ENCODE results near the gene HAP1.

The HAP1 gene

DNA sequence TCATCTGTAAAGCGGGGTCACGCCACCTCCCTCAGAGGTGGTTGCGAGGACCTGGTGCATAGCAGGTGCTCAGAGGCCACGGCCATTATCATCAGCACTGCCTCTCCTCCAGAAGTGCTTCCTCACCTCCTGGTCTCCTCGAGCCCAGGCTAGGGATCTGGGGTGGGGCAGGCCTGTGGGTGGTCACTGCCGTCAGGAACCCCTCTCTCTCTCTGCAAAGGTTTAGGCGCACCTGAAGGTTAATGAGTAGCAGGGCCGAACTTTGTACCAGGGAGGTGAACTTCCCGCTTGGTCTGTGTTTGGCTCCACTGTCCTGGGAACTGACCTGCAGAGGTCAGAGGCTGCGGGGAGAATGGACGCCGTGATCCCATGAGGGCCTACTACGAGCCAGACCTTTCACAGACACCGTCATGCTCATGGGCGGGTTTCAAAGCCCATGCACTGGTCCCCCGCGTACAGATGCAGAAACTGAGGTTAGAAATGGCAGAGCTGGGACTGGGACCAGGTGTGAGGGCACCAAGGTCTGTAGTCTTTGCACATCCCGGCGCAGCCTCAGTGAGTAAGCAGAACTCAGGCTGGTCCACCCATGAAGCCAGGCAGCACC lies 38.2 kb upstream of the HAP1 start:
- Histone ChIP-seq H3K9ac (ENCODE audit: low read length) (no peak overlapping the region), H3K36me3 (ENCODE audit: insufficient read depth, low read length) (peaks cover 4% of the 10 kb centered on the region; the same call in 1 of the 2 replicates), H3K4me3 (ENCODE audit: low read depth, low read length, poor library complexity, severe bottlenecking) (no peak overlapping the region)

DNA sequence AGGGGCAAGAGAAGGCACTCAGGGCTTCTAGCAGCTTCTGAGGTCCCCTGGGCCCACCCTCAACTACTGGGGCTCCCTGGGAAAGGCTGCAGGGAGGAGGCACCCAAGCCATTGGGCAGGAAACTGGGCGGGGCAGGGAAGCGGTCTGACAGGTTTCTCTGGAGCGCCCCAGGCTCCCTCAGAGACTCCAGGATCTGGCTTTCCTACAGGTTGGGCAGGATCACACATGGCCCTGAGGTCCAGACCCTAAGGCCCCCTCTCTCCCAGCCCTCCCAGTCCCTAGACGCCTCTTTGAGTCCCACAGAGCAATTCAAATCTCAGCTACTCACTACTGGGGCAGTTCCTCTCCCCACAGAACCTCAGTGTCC lies 37.8 kb upstream of the HAP1 start:
- TF ChIP-seq EZH2 (IDR thresholded peaks at IDR 0.05; ENCODE audit: borderline replicate concordance, low read length): no peak
- TF ChIP-seq, protein P1, sequence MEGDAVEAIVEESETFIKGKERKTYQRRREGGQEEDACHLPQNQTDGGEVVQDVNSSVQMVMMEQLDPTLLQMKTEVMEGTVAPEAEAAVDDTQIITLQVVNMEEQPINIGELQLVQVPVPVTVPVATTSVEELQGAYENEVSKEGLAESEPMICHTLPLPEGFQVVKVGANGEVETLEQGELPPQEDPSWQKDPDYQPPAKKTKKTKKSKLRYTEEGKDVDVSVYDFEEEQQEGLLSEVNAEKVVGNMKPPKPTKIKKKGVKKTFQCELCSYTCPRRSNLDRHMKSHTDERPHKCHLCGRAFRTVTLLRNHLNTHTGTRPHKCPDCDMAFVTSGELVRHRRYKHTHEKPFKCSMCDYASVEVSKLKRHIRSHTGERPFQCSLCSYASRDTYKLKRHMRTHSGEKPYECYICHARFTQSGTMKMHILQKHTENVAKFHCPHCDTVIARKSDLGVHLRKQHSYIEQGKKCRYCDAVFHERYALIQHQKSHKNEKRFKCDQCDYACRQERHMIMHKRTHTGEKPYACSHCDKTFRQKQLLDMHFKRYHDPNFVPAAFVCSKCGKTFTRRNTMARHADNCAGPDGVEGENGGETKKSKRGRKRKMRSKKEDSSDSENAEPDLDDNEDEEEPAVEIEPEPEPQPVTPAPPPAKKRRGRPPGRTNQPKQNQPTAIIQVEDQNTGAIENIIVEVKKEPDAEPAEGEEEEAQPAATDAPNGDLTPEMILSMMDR (IDR thresholded peaks at IDR 0.05; ENCODE audit: low read length): no peak
- peak overlapping the region; percentile 67 for H3K4me2 ChIP-seq (ENCODE audit: low read length)
- H3K9ac ChIP-seq (ENCODE audit: low read length): peak overlapping the region; percentile 65; the same call in 1 of the 2 replicates
- no peaks in the 10 kb centered on the region for H3F3A ChIP-seq (ENCODE audit: insufficient read depth, low read length)
- H3K9me3 ChIP-seq (ENCODE audit: low read length): no peaks in the 10 kb centered on the region
- H3K4me1 ChIP-seq (ENCODE audit: insufficient read depth, low read length, severe bottlenecking): peaks cover 22% of the 10 kb centered on the region
- H2AFZ ChIP-seq (ENCODE audit: low read length): no peak overlapping the region
- peak overlapping the region; percentile 71 for H3K4me3 ChIP-seq (ENCODE audit: low read depth, low read length, poor library complexity, severe bottlenecking)
- H3K36me3 ChIP-seq (ENCODE audit: insufficient read depth, low read length): peaks cover 4% of the 10 kb centered on the region; the same call in 1 of the 2 replicates
- H3K27ac ChIP-seq (ENCODE audit: low read depth, low read length, poor library complexity, severe bottlenecking): no peak overlapping the region
- no peaks in the 10 kb centered on the region for H4K20me1 ChIP-seq (ENCODE audit: insufficient read depth, low read length)
- H3K79me2 ChIP-seq (ENCODE audit: insufficient read depth, low read length): no peaks in the 10 kb centered on the region
- H3K27me3 ChIP-seq (ENCODE audit: insufficient read depth, low read length): no peaks in the 10 kb centered on the region
- H3K9me2 ChIP-seq (ENCODE audit: low read depth, low read length): no peaks in the 10 kb centered on the region

More for the DNA sequence above, 38.2 kb upstream of the HAP1 start:
- no peaks in the 10 kb centered on the region for H4K20me1 ChIP-seq (ENCODE audit: insufficient read depth, low read length)
- H3K4me1 ChIP-seq (ENCODE audit: insufficient read depth, low read length, severe bottlenecking): peaks cover 22% of the 10 kb centered on the region
- H3F3A ChIP-seq (ENCODE audit: insufficient read depth, low read length): no peaks in the 10 kb centered on the region
- H3K27ac ChIP-seq (ENCODE audit: low read depth, low read length, poor library complexity, severe bottlenecking): no peak overlapping the region
- H2AFZ ChIP-seq (ENCODE audit: low read length): no peak overlapping the region
- H3K79me2 ChIP-seq (ENCODE audit: insufficient read depth, low read length): no peaks in the 10 kb centered on the region
- no peak overlapping the region for H3K4me2 ChIP-seq (ENCODE audit: low read length)
- H3K9me2 ChIP-seq (ENCODE audit: low read depth, low read length): no peaks in the 10 kb centered on the region
- H3K27me3 ChIP-seq (ENCODE audit: insufficient read depth, low read length): no peaks in the 10 kb centered on the region
- no peaks in the 10 kb centered on the region for H3K9me3 ChIP-seq (ENCODE audit: low read length)
- TF ChIP-seq, protein P1 (IDR thresholded peaks at IDR 0.05; ENCODE audit: low read length): no peak
- TF ChIP-seq EZH2 (IDR thresholded peaks at IDR 0.05; ENCODE audit: borderline replicate concordance, low read length): no peak

DNA sequence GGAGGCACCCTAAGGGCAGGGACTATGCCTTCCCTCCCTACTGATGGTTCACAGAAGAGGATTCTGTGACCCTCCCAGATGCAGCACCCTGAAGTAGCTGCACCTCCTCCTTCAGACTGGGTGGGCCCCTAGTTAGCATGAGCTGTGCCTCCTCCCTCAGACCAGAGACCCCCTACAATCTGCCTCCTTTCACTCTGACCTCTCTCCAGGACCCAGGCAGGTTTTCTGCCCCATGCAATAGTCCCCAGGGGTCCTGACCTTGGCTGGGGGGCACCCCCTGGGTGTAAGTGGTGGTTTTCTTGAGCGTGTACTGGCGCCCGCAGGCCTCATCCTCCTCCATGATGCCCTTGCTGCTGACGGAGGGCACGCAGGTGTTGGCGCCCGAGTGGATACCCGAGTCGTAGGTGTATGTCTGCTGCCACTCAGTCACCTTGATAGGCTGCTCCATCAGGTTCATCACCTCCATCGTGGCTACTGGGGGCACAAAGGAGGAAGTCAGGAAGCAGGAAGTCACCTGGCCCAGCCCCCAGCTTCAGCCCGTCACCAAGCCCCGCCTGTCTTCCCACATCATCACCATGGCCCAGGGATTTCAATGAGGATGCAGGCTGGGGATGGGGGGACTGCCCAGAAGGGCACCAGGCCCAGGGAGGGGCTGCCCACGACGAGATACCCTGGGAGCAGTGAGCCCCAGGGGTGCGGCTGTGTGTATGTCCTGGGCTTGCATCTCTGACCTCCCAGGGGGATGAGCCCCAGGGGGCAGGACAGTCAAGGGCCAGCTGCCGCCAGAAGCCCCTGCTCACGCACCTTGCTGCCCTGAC lies 37.2 kb upstream of the HAP1 start:
- peaks cover 9% of the 10 kb centered on the region; the same call in 1 of the 2 replicates for H3K36me3 ChIP-seq (ENCODE audit: insufficient read depth, low read length)
- no peak overlapping the region for H3K27ac ChIP-seq (ENCODE audit: low read depth, low read length, poor library complexity, severe bottlenecking)
- TF ChIP-seq, protein P1 (IDR thresholded peaks at IDR 0.05; ENCODE audit: low read length): no peak
- TF ChIP-seq EZH2 (IDR thresholded peaks at IDR 0.05; ENCODE audit: borderline replicate concordance, low read length): no peak
- H3K9me2 ChIP-seq (ENCODE audit: low read depth, low read length): no peaks in the 10 kb centered on the region
- H3K4me3 ChIP-seq (ENCODE audit: low read depth, low read length, poor library complexity, severe bottlenecking): peak overlapping the region; percentile 71
- H3K9ac ChIP-seq (ENCODE audit: low read length): peak overlapping the region; percentile 65
- H3K79me2 ChIP-seq (ENCODE audit: insufficient read depth, low read length): no peaks in the 10 kb centered on the region
- 0 out of 2 replicates have a peak overlapping the region, but pooled peaks have one; percentile 35 for H2AFZ ChIP-seq (ENCODE audit: low read length)
- no peaks in the 10 kb centered on the region for H3K27me3 ChIP-seq (ENCODE audit: insufficient read depth, low read length)
- no peaks in the 10 kb centered on the region for H4K20me1 ChIP-seq (ENCODE audit: insufficient read depth, low read length)
- H3K9me3 ChIP-seq (ENCODE audit: low read length): no peaks in the 10 kb centered on the region
- peak overlapping the region; percentile 67 for H3K4me2 ChIP-seq (ENCODE audit: low read length)
- H3F3A ChIP-seq (ENCODE audit: insufficient read depth, low read length): no peaks in the 10 kb centered on the region
- H3K4me1 ChIP-seq (ENCODE audit: insufficient read depth, low read length, severe bottlenecking): peaks cover 22% of the 10 kb centered on the region
